HEK293T (cell line): ENCODE data around the gene IP6K3.

ENCODE experiments used
- CTCF ChIA-PET: fragments of 350-600 bp; formaldehyde crosslinking; extraction: SDS; loops from one replicate; lab custom pipeline; 2021; ENCODE audit warnings: antibody characterized with exemption, inconsistent platforms; lab: Yijun Ruan, JAX
- POLR2A ChIA-PET: fragments of 350-600 bp; formaldehyde crosslinking; extraction: SDS; loops from one replicate; lab custom pipeline; 2020; ENCODE audit warnings: antibody characterized with exemption, inconsistent platforms; lab: Yijun Ruan, JAX
- DNase-seq: peaks from one replicate; pipeline ENCODE4 v3.0.0; 2012; ENCODE audit warnings: mixed read lengths; ENCODE audit errors: extremely low spot score
- ARNT ChIP-seq: fragments of 450-650 bp; IDR thresholded peaks from 2 replicates; pipeline ENCODE4 v1.6.1; 2017; ENCODE audit warnings: mild to moderate bottlenecking
- BHLHE40 ChIP-seq: fragments of 450-650 bp; IDR thresholded peaks from 2 replicates; pipeline ENCODE4 v1.6.1; 2016; ENCODE audit warnings: mild to moderate bottlenecking, moderate library complexity, borderline replicate concordance
- CTBP1 ChIP-seq: fragments of 450-650 bp; IDR thresholded peaks from 2 replicates; pipeline ENCODE4 v1.6.1; 2016; ENCODE audit warnings: borderline replicate concordance
- ELF4 ChIP-seq: fragments of 450-650 bp; IDR thresholded peaks from 2 replicates; pipeline ENCODE4 v1.6.1; 2017; ENCODE audit warnings: antibody characterized with exemption
- FOXA1 ChIP-seq: fragments of 450-650 bp; IDR thresholded peaks from 2 replicates; pipeline ENCODE4 v1.6.1; 2016; ENCODE audit warnings: mild to moderate bottlenecking
- FOXK2 ChIP-seq: fragments of 450-650 bp; IDR thresholded peaks from 2 replicates; pipeline ENCODE4 v1.6.1; 2016; ENCODE audit warnings: mild to moderate bottlenecking
- FOXM1 ChIP-seq: fragments of 450-650 bp; IDR thresholded peaks from 2 replicates; pipeline ENCODE4 v1.6.1; 2017; ENCODE audit warnings: mild to moderate bottlenecking, borderline replicate concordance
- HDGF ChIP-seq: fragments of 450-650 bp; IDR thresholded peaks from 2 replicates; pipeline ENCODE4 v1.6.1; 2017; ENCODE audit warnings: antibody characterized with exemption, borderline replicate concordance
- L3MBTL2 ChIP-seq: fragments of 450-650 bp; conservative IDR thresholded peaks from 2 replicates; pipeline ENCODE4 v1.6.1; 2016; ENCODE audit warnings: mild to moderate bottlenecking
- LEF1 ChIP-seq: fragments of 450-650 bp; IDR thresholded peaks from 2 replicates; pipeline ENCODE4 v1.6.1; 2017; ENCODE audit warnings: mild to moderate bottlenecking, borderline replicate concordance
- NFRKB ChIP-seq: fragments of 450-650 bp; IDR thresholded peaks from 2 replicates; pipeline ENCODE4 v1.6.1; 2016; ENCODE audit warnings: mild to moderate bottlenecking, moderate library complexity
- SP1 ChIP-seq: fragments of 450-650 bp; IDR thresholded peaks from 2 replicates; pipeline ENCODE4 v1.6.1; 2017
- SUZ12 ChIP-seq: fragments of 450-650 bp; IDR thresholded peaks from 2 replicates; pipeline ENCODE4 v1.6.1; 2016; ENCODE audit warnings: mild to moderate bottlenecking
- TARDBP ChIP-seq: fragments of 450-650 bp; IDR thresholded peaks from 2 replicates; pipeline ENCODE4 v1.6.1; 2016
- ZNF384 ChIP-seq: fragments of 450-650 bp; IDR thresholded peaks from 2 replicates; pipeline ENCODE4 v1.6.1; 2016
- TF ChIP-seq, protein P1 (sequence below): fragments of 450-650 bp; IDR thresholded peaks from 2 replicates; pipeline ENCODE4 v1.6.1; 2016

The IP6K3 gene

GRCh38 chr6:33785778-33786177, 39.1 kb upstream of the IP6K3 start:
- no peak for TF ChIP-seq SP1
- no peak for TF ChIP-seq ZNF384
- TF ChIP-seq LEF1 = no peak
- no peak for TF ChIP-seq FOXM1
- TF ChIP-seq ARNT = no peak
- no peak for TF ChIP-seq ELF4
- no peak for TF ChIP-seq FOXA1
- TF ChIP-seq L3MBTL2 = no peak
- TF ChIP-seq, protein P1, sequence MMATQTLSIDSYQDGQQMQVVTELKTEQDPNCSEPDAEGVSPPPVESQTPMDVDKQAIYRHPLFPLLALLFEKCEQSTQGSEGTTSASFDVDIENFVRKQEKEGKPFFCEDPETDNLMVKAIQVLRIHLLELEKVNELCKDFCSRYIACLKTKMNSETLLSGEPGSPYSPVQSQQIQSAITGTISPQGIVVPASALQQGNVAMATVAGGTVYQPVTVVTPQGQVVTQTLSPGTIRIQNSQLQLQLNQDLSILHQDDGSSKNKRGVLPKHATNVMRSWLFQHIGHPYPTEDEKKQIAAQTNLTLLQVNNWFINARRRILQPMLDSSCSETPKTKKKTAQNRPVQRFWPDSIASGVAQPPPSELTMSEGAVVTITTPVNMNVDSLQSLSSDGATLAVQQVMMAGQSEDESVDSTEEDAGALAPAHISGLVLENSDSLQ = no peak
- TF ChIP-seq SUZ12 = no peak
- no peak for TF ChIP-seq NFRKB
- TF ChIP-seq HDGF = no peak
- TF ChIP-seq CTBP1 = no peak
- no peak for TF ChIP-seq FOXK2
- no peak for TF ChIP-seq BHLHE40
- TF ChIP-seq TARDBP = no peak
- POLR2A ChIA-PET = interaction anchor here (1.0 kb wide), 1 partner anchor 18 kb away, joined by 3 read pairs; the partner anchor contains the start of gene MLN
- DNase-seq = no peak
- CTCF ChIA-PET = no interaction called here

DNA sequence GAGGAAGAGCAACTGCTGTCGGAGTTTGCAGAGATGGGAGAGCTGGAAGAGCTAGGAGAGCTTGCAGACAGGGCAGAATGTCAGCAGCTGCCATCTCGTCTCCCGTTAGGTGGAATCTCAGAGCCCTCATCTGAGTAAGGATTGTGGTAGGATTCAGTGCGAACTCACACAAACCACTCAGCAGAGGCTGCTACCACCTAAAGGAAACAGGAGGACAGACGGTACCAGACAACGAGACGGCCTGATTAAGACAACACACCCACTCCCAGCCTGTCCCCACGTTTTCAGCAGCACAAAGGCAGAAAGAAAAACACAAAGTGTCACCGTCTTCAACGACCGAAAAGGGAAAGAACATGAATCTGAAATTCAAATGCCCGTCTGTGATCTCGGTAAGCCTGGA, 38.1 kb upstream of the IP6K3 start:
- TF ChIP-seq FOXM1 (no peak), ARNT (no peak), ZNF384 (no peak), L3MBTL2 (no peak), ELF4 (no peak), CTBP1 (no peak), HDGF (no peak), TARDBP (no peak), FOXK2 (no peak)
- TF ChIP-seq, protein P1 = no peak
- POLR2A ChIA-PET = no interaction called here
- DNase-seq = no peak
- CTCF ChIA-PET = no interaction called here

- TF ChIP-seq CTBP1 (no peak), ARNT (no peak), SUZ12 (no peak), TARDBP (no peak), SP1 (no peak)
- no peak for DNase-seq
- ChIA-PET POLR2A (no interaction called here), CTCF (no interaction called here)
These were observed 37.2 kb upstream of the IP6K3 start for GRCh38 chr6:33783781-33784520.

DNA sequence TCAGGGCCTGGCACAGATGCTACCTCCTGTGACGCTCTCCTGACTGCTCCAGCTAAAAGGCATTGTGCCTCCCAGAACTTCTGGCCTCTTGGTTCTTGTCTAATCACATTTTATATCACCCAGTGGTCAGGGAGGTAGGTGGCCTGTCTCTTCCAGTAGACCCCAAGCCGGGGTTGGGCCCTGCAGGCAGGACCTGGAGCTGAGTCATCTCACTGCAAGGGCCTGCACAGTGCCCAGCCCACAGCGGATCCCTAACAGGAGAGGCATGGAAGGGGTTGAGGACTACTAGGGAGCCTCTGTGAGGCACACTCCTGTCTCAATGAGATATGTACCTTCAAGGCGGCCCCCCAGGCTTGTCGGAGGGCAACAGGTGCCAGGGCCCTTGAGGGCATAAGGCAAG, 35.9 kb upstream of the IP6K3 start:
- no peak for DNase-seq
- ChIA-PET POLR2A (no interaction called here), CTCF (interaction anchor here (1.1 kb wide), 1 partner anchor 100 kb away, joined by 3 read pairs; no protein-coding TSS in a partner anchor)
- TF ChIP-seq ARNT = no peak
- TF ChIP-seq L3MBTL2 = no peak
- no peak for TF ChIP-seq FOXM1
- no peak for TF ChIP-seq FOXA1
- no peak for TF ChIP-seq ZNF384
- no peak for TF ChIP-seq BHLHE40
- no peak for TF ChIP-seq CTBP1
- TF ChIP-seq HDGF = no peak
- TF ChIP-seq FOXK2 = no peak
- no peak for TF ChIP-seq ELF4
- no peak for TF ChIP-seq TARDBP
- TF ChIP-seq SP1 = no peak

- CTCF ChIA-PET = interaction anchor here (0.7 kb wide), 1 partner anchor 10 kb away, joined by 3 read pairs; no protein-coding TSS in a partner anchor
These were observed 34.6 kb upstream of the IP6K3 start for GRCh38 chr6:33781131-33781975.

More at GRCh38 chr6:33781131-33781975, 34.6 kb upstream of the IP6K3 start:
- no peak for TF ChIP-seq NFRKB
- no peak for TF ChIP-seq ZNF384
- TF ChIP-seq BHLHE40 = no peak
- no peak for TF ChIP-seq TARDBP
- TF ChIP-seq L3MBTL2 = no peak
- TF ChIP-seq SP1 = no peak
- TF ChIP-seq, protein P1 = no peak
- TF ChIP-seq ARNT = no peak
- TF ChIP-seq HDGF = no peak
- no peak for TF ChIP-seq FOXA1
- no peak for TF ChIP-seq ELF4
- no peak for TF ChIP-seq SUZ12
- TF ChIP-seq CTBP1 = no peak
- TF ChIP-seq FOXK2 = no peak
- no peak for TF ChIP-seq LEF1
- TF ChIP-seq FOXM1 = no peak
- no peak for DNase-seq
- POLR2A ChIA-PET = no interaction called here
